ENCODE results near the gene WIZ.

DNA sequence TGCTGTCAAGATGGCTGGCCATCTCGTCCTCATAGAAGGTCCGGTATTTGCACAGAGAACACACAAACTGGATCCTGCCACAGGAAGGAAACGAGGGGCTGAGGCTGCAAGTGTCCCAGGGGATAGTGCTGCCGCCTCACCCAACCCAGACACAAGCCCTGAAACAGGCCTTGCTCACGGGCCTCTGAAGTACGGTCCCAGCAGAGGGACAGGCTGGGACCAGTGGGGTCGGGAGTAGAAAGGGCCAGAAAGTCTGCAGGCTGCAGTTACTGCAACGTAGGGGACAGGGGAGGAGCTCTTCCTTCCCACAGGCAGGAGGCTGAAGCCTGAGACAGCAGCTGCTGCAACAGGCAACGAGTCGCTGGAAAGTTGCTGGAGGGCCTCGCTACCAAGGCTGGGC is 52.0 kb downstream of the WIZ start:
- TF ChIP-seq, protein P1, sequence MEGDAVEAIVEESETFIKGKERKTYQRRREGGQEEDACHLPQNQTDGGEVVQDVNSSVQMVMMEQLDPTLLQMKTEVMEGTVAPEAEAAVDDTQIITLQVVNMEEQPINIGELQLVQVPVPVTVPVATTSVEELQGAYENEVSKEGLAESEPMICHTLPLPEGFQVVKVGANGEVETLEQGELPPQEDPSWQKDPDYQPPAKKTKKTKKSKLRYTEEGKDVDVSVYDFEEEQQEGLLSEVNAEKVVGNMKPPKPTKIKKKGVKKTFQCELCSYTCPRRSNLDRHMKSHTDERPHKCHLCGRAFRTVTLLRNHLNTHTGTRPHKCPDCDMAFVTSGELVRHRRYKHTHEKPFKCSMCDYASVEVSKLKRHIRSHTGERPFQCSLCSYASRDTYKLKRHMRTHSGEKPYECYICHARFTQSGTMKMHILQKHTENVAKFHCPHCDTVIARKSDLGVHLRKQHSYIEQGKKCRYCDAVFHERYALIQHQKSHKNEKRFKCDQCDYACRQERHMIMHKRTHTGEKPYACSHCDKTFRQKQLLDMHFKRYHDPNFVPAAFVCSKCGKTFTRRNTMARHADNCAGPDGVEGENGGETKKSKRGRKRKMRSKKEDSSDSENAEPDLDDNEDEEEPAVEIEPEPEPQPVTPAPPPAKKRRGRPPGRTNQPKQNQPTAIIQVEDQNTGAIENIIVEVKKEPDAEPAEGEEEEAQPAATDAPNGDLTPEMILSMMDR (IDR thresholded peaks at IDR 0.05; ENCODE audit: borderline replicate concordance, extremely low read depth, low read length, poor library complexity, severe bottlenecking) = no peak
- no peak for TF ChIP-seq EZH2 (IDR thresholded peaks at IDR 0.05; ENCODE audit: borderline replicate concordance, low read depth, low read length, severe bottlenecking)
